Esophagus (tissue), 2 donors: ENCODE measurements around the gene ARHGAP25. TPM values are rescaled to one million over a fixed set of nuclear protein-coding genes. Genes with fewer than 3 reads are reported as not detected.

ENCODE experiments used
- polyA plus RNA-seq, 2 donors: library from polyadenylated mRNA; stranded (reverse); fragments of 200-250 nt; gene quantifications; one replicate each; pipeline ENCODE4 v1.2.3, GENCODE V29; 2013
- donor health status: healthy with polysubstance abuse.
- donor health status: Bipolar disorder and iron deficiency.

ARHGAP25 gene
- polyA plus RNA-seq, 2 donors: 3.4 to 4.0 TPM

Other genes with a start within 250 kb of the ARHGAP25 start
- gene PROKR1, start 91.2 kb upstream of the ARHGAP25 start, polyA plus RNA-seq: under 1 TPM; 0.01 to 0.02 TPM
- not detected for gene BMP10, start 136.6 kb downstream of the ARHGAP25 start, polyA plus RNA-seq
- gene GKN2, start 218.1 kb downstream of the ARHGAP25 start, polyA plus RNA-seq: 1 to 10 TPM in 1 of 2 donors, not detected in 1; 2.6 TPM
- 1 to 10 TPM in 1 of 2 donors, under 1 TPM in 1; 0.25 to 6.2 TPM for gene GKN1, start 239.8 kb downstream of the ARHGAP25 start, polyA plus RNA-seq